Measurements from ENCODE around the gene MORN1.

DNA sequence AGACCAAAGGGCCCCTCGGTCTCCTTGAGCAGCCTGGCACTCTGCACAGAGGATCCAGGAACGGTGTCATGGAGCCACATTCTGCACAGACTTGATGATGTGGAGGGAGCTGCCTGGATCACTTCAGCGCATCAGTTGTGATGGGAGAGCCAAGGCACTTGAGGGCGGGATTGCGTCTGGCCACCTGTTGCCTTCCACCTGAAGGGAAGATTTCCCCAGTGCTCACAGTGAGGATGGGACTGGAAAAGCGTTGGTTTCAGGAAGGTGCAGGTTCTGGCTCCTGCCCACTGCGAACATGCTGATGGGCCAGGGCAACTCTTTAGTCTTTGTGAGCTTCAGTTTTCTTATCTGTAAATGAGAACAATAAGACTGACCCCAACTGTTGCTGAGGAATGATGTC is 2.9 kb upstream of the MORN1 start:
- TF ChIP-seq EZH2 (IDR thresholded peaks at IDR 0.05) (no peak), POLR2AphosphoS5 (IDR thresholded peaks at IDR 0.05; ENCODE audit: borderline replicate concordance, low read depth, low read length) (no peak)

Data from SK-N-MC (cell line).